Endothelial cell of umbilical vein (primary cell): Measurements from ENCODE around the gene STRA8. TPM values are rescaled to one million over a fixed set of nuclear protein-coding genes. Genes with fewer than 3 reads are reported as not detected.

Experiments
- BruUV-seq: library from RNA; stranded (reverse); fragments of 400-500 nt; replicated peaks from 2 replicates; lab custom pipeline; 2021; lab: Mats Ljungman, UMichigan
- CTCF ChIA-PET: fragments of 300-600, 350-600 bp; sonication (Branson Sonifier 250); formaldehyde crosslinking; loops from one replicate; lab custom pipeline; 2021; ENCODE audit warnings: antibody characterized with exemption, inconsistent platforms; lab: Charles Lee
- POLR2A ChIA-PET: fragments of 300-600, 350-600 bp; sonication (Branson Sonifier 250); formaldehyde crosslinking; loops from one replicate; lab custom pipeline; 2021; ENCODE audit warnings: antibody characterized with exemption, inconsistent platforms; lab: Charles Lee
- DNase-seq: peaks from one replicate; pipeline ENCODE4 v3.0.0-alpha.2; 2011; ENCODE audit warnings: low read depth, low spot score
- FAIRE-seq: peaks from 2 replicates; lab custom pipeline; 2011; peaks lifted over from hg19 to GRCh38; lab: Jason Lieb, UNC
- H2AFZ ChIP-seq: 2 replicates; pipeline ENCODE4 v1.6.0; 2012; ENCODE audit warnings: low read depth, low read length, control low read depth, inconsistent platforms
- H3K27ac ChIP-seq: 2 replicates; pipeline ENCODE4 v1.5.1; 2011; ENCODE audit warnings: low read depth, mild to moderate bottlenecking, control low read depth, low read length, moderate library complexity; ENCODE audit not compliant: insufficient read depth
- H3K27me3 ChIP-seq, 2 experiments: 2 replicates each; pipeline versions ENCODE4 v1.6.0 to v1.6.1; 2011; ENCODE audit warnings: low read length in 2 of 2, mixed read lengths in 1 of 2; ENCODE audit not compliant: control insufficient read depth in 2 of 2, insufficient read depth in 2 of 2
- H3K36me3 ChIP-seq, 2 experiments: 2 replicates in 1 of 2; 3 replicates in 1 of 2; pipeline ENCODE4 v1.5.1; 2011; ENCODE audit warnings: low read length in 2 of 2, mild to moderate bottlenecking in 1 of 2, moderate library complexity in 1 of 2; ENCODE audit not compliant: control insufficient read depth in 2 of 2, insufficient read depth in 2 of 2; ENCODE audit errors: extremely low read depth in 1 of 2
- H3K4me1 ChIP-seq: 3 replicates; pipeline ENCODE4 v1.5.1; 2011; ENCODE audit warnings: mild to moderate bottlenecking, low read length; ENCODE audit not compliant: control insufficient read depth, insufficient read depth; ENCODE audit errors: extremely low read depth
- H3K4me2 ChIP-seq: 2 replicates; pipeline ENCODE4 v1.6.1; 2011; ENCODE audit warnings: low read length, control low read depth, mixed read lengths; ENCODE audit not compliant: insufficient read depth
- H3K4me3 ChIP-seq, 3 experiments: fragments of 200-600 bp in 1 of 3; sonication (generic), shearing (Covaris generic) in 1 of 3; replicated peaks in 1 of 3; 2 replicates each; pipeline ENCODE4 v1.5.1; 2011 to 2016; ENCODE audit warnings: control low read depth in 3 of 3, low read length in 3 of 3, mild to moderate bottlenecking in 2 of 3, inconsistent platforms in 1 of 3, low read depth in 1 of 3, moderate library complexity in 1 of 3; ENCODE audit not compliant: insufficient read depth in 1 of 3
- H3K79me2 ChIP-seq: 2 replicates; pipeline ENCODE4 v1.6.0; 2012; ENCODE audit warnings: low read length, inconsistent platforms; ENCODE audit not compliant: control insufficient read depth, insufficient read depth
- H3K9ac ChIP-seq: replicated peaks from 2 replicates; pipeline ENCODE3; 2011; ENCODE audit warnings: low read length, control low read depth; ENCODE audit not compliant: insufficient read depth; ENCODE audit errors: extremely low read depth
- H3K9me1 ChIP-seq: replicated peaks from 3 replicates; pipeline ENCODE4 v1.6.0; 2011; ENCODE audit warnings: mild to moderate bottlenecking, low read length; ENCODE audit not compliant: control insufficient read depth, insufficient read depth; ENCODE audit errors: extremely low read depth
- H3K9me3 ChIP-seq: replicated peaks from 2 replicates; pipeline ENCODE4 v1.5.1; 2012; ENCODE audit warnings: low read length, inconsistent platforms; ENCODE audit not compliant: control insufficient read depth, insufficient read depth
- H4K20me1 ChIP-seq: replicated peaks from 2 replicates; pipeline ENCODE3; 2011; ENCODE audit warnings: mild to moderate bottlenecking, low read length; ENCODE audit not compliant: control insufficient read depth, insufficient read depth; ENCODE audit errors: extremely low read depth
- FOS ChIP-seq: IDR thresholded peaks from 2 replicates; pipeline ENCODE4 v1.6.1; 2011; ENCODE audit warnings: mild to moderate bottlenecking, low read length, moderate library complexity, borderline replicate concordance; ENCODE audit not compliant: insufficient read depth
- GATA2 ChIP-seq: IDR thresholded peaks from 2 replicates; pipeline ENCODE4 v1.7.0; 2011; ENCODE audit warnings: low read depth, mild to moderate bottlenecking, moderate library complexity, mixed read lengths, low read length; ENCODE audit not compliant: insufficient read length, insufficient read depth
- JUN ChIP-seq: IDR thresholded peaks from 2 replicates; pipeline ENCODE4 v1.6.1; 2011; ENCODE audit warnings: borderline replicate concordance, low read depth; ENCODE audit not compliant: insufficient read length, insufficient read depth
- MYC ChIP-seq: IDR thresholded peaks from one replicate; pipeline ENCODE4 v1.6.1; 2011; ENCODE audit warnings: mild to moderate bottlenecking, low read depth, low read length
- POLR2A ChIP-seq: IDR thresholded peaks from 2 replicates; pipeline ENCODE4 v1.6.1; 2012; ENCODE audit warnings: low read depth, mild to moderate bottlenecking, control low read depth, low read length
- POLR2AphosphoS5 ChIP-seq: IDR thresholded peaks from 2 replicates; pipeline ENCODE4 v1.6.1; 2012; ENCODE audit warnings: low read depth, mild to moderate bottlenecking, control low read depth, low read length, moderate library complexity; ENCODE audit not compliant: insufficient read depth
- dilution Hi-C: fragments of 300-500 bp; cut with MboI; formaldehyde crosslinking; loops from one replicate; pipeline ENCODE4 v1.15.0; 2019; ENCODE audit warnings: low sequenced_read_pairs; ENCODE audit not compliant: extremely low pct_ligation_motif_present
- intact Hi-C: fragments of 100-400 bp; cut with micrococcal nuclease; formaldehyde crosslinking; loops from one replicate; pipeline ENCODE4 v1.10.0; 2022
- polyA plus RNA-seq, 4 experiments: library from polyadenylated mRNA; depleted of rRNA in 3 of 4; stranded (reverse) in 3 of 4; unstranded in 1 of 4; fragments of >200 nt; gene quantifications; 2 replicates each; pipeline versions ENCODE4 v1.2.1 to v1.2.3, GENCODE V29; 2011 to 2012; ENCODE audit warnings: missing spikeins in 1 of 4
- total RNA-seq: library from RNA; stranded (reverse); gene quantifications from 2 replicates; pipeline ENCODE4 v1.2.3, GENCODE V29; 2021
- TF ChIP-seq, protein P1 (sequence below): IDR thresholded peaks from 2 replicates; pipeline ENCODE4 v1.6.1; 2011; ENCODE audit not compliant: insufficient read depth, insufficient read length
- TF ChIP-seq, protein P2 (sequence below), 2 donors: IDR thresholded peaks; 1 replicate in 1 of 2; 2 replicates in 1 of 2; pipeline ENCODE4 v1.5.1; 2011; ENCODE audit warnings: low read length in 2 of 2, mild to moderate bottlenecking in 2 of 2, moderate library complexity in 2 of 2, control low read depth in 1 of 2, inconsistent platforms in 1 of 2, low read depth in 1 of 2; ENCODE audit not compliant: insufficient read depth in 1 of 2; ENCODE audit errors: extremely low read depth in 1 of 2

STRA8 gene
- total and polyA plus RNA-seq, 2 donors (not counting 3 experiments of a cell fraction or from before 2014, with no cell fraction given), result not detected

DNA sequence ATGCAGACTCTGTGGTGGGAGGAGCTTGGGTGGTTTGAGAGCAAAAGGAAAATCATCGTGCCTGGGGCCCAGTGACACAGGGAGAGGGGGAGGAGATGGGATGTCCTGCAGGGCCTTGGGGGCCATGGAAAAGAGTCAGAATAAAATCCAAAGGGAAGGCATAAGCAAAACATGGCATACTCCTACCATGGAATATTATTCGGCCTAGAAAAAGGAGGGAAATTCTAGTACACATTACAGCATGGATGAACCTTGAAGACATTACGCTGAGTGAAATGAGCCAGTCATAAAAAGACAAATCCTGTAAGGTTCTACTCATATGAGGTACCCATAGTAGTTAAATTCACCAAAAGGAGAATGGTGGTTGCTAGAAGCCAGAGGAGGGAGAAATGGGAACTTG is 38.7 kb downstream of the STRA8 start:
- POLR2A ChIA-PET, result no interaction called here
- dilution Hi-C loops, result no loop called here

More for the DNA sequence above, 38.7 kb downstream of the STRA8 start:
- no TSS peak for BruUV-seq
- Histone ChIP-seq H3K9me1 (no peaks in the 10 kb centered on the region), H3K9me3 (no peaks in the 10 kb centered on the region), H3K4me2 (no peak overlapping the region), H3K4me1 (no peaks in the 10 kb centered on the region), H2AFZ (no peak overlapping the region), H4K20me1 (no peaks in the 10 kb centered on the region), H3K9ac (no peak overlapping the region), H3K27ac (no peak overlapping the region), H3K79me2 (no peaks in the 10 kb centered on the region), H3K36me3 (no peaks in the 10 kb centered on the region), H3K4me3 (no peak overlapping the region), H3K27me3 (peaks cover 4 to 6% of the 10 kb centered on the region in 2 experiments)
- CTCF ChIA-PET, result interaction anchor here (0.7 kb wide), 1 partner anchor 9 kb away, joined by 3 read pairs; no protein-coding TSS in a partner anchor
- intact Hi-C loops, result no loop called here
- DNase-seq (no peak), FAIRE-seq (no peak)
- TF ChIP-seq, protein P1, sequence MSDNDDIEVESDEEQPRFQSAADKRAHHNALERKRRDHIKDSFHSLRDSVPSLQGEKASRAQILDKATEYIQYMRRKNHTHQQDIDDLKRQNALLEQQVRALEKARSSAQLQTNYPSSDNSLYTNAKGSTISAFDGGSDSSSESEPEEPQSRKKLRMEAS, result no peak
- no peak for TF ChIP-seq GATA2
- no peak for TF ChIP-seq JUN
- no peak for TF ChIP-seq MYC
- TF ChIP-seq FOS, result no peak
- TF ChIP-seq, protein P2, sequence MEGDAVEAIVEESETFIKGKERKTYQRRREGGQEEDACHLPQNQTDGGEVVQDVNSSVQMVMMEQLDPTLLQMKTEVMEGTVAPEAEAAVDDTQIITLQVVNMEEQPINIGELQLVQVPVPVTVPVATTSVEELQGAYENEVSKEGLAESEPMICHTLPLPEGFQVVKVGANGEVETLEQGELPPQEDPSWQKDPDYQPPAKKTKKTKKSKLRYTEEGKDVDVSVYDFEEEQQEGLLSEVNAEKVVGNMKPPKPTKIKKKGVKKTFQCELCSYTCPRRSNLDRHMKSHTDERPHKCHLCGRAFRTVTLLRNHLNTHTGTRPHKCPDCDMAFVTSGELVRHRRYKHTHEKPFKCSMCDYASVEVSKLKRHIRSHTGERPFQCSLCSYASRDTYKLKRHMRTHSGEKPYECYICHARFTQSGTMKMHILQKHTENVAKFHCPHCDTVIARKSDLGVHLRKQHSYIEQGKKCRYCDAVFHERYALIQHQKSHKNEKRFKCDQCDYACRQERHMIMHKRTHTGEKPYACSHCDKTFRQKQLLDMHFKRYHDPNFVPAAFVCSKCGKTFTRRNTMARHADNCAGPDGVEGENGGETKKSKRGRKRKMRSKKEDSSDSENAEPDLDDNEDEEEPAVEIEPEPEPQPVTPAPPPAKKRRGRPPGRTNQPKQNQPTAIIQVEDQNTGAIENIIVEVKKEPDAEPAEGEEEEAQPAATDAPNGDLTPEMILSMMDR (IDR thresholded peaks at IDR 0.05; ENCODE audit: extremely low read depth in 1 of 2, insufficient read depth in 1 of 2, low read depth in 1 of 2, low read length in 2 of 2), result no peak
- TF ChIP-seq POLR2AphosphoS5, result no peak
- TF ChIP-seq POLR2A, result no peak
